Esophagus muscularis mucosa (tissue), 4 donors: ENCODE results near the gene RSPH3.

Source experiments
- CTCF ChIP-seq, 3 experiments: fragments of 200-600 bp in 2 of 3; fragments of 450-650 bp in 1 of 3; sonication (generic) in 2 of 3; IDR thresholded peaks; one replicate each; pipeline ENCODE4 v1.5.1; 2017 to 2019; ENCODE audit warnings: antibody characterized with exemption in 3 of 3, mild to moderate bottlenecking in 2 of 3, moderate library complexity in 1 of 3
- EP300 ChIP-seq: sonication (generic); formaldehyde crosslinking; IDR thresholded peaks from one replicate; pipeline ENCODE4 v1.6.1; 2017; ENCODE audit warnings: antibody characterized with exemption
- POLR2A ChIP-seq: fragments of 450-650 bp; IDR thresholded peaks from one replicate; pipeline ENCODE4 v1.6.1; 2017; ENCODE audit warnings: antibody characterized with exemption, moderate library complexity, mild to moderate bottlenecking, low read depth
- POLR2AphosphoS5 ChIP-seq, 2 donors: sonication (generic); formaldehyde crosslinking; IDR thresholded peaks; one replicate each; pipeline ENCODE4 v1.6.1; 2017; ENCODE audit warnings: antibody characterized with exemption in 2 of 2

- TF ChIP-seq POLR2A (no peak), CTCF (IDR thresholded peaks at IDR 0.05) (no peak), POLR2AphosphoS5 (IDR thresholded peaks at IDR 0.05) (no peak), EP300 (no peak)
Observed at GRCh38 chr6:158958504-158959386, 41.3 kb downstream of the RSPH3 start.
